ENCODE results near the gene COL10A1. TPM values are rescaled to one million over a fixed set of nuclear protein-coding genes. Genes with fewer than 3 reads are reported as not detected.

COL10A1 gene
- polyA plus RNA-seq, 1 donor (not counting 4 experiments of a cell fraction or from before 2014, with no cell fraction given): not detected

- peaks cover 7 to 11% of the 10 kb centered on the region in 2 experiments for H3K36me3 ChIP-seq (ENCODE audit: control insufficient read depth in 2 of 2, extremely low read depth in 1 of 2, insufficient read depth in 2 of 2, low read length in 2 of 2)
- H3K9me1 ChIP-seq (ENCODE audit: control insufficient read depth, extremely low read depth, insufficient read depth, low read length): no peaks in the 10 kb centered on the region
- H3K27me3 ChIP-seq (ENCODE audit: control insufficient read depth, extremely low read depth, insufficient read depth, low read length): no peaks in the 10 kb centered on the region
- no peak overlapping the region for H3K27ac ChIP-seq (ENCODE audit: control insufficient read depth, insufficient read depth, low read length)
- H3K4me3 ChIP-seq (ENCODE audit: control insufficient read depth in 2 of 3, extremely low read depth in 1 of 3, insufficient read depth in 2 of 3, low read depth in 1 of 3, low read length in 3 of 3): no peak overlapping the region
- DNase-seq (ENCODE audit: low read depth, low spot score) (no peak), FAIRE-seq (peak; percentile 71)
- H3K9ac ChIP-seq (ENCODE audit: control insufficient read depth, extremely low read depth, insufficient read depth, low read length): no peak overlapping the region
- H4K20me1 ChIP-seq (ENCODE audit: control insufficient read depth, extremely low read depth, insufficient read depth, low read length): no peaks in the 10 kb centered on the region
- no peaks in the 10 kb centered on the region for H3K4me1 ChIP-seq (ENCODE audit: control insufficient read depth, extremely low read depth, insufficient read depth, low read length)
- no peak overlapping the region for H2AFZ ChIP-seq (ENCODE audit: control insufficient read depth, low read length)
- TF ChIP-seq CTCF (optimal IDR thresholded peaks at IDR 0.05 in 1 of 3, IDR thresholded peaks at IDR 0.05 in 1 of 3, conservative IDR thresholded peaks at IDR 0.05 in 1 of 3; ENCODE audit: extremely low read depth in 1 of 3, insufficient read depth in 2 of 3, low read length in 3 of 3): peak; percentile 80 to 84 (median 81)
- no peak for TF ChIP-seq EZH2 (IDR thresholded peaks at IDR 0.05; ENCODE audit: low read length)
- no peak overlapping the region for H3K4me2 ChIP-seq (ENCODE audit: control insufficient read depth, extremely low read depth, insufficient read depth, low read depth, low read length)
- dilution Hi-C loops (cut with MboI; ENCODE audit: extremely low pct_ligation_motif_present, low sequenced_read_pairs): no loop called here
- H3K9me3 ChIP-seq (ENCODE audit: control insufficient read depth, low read depth, low read length): no peaks in the 10 kb centered on the region
- H3K79me2 ChIP-seq (ENCODE audit: control insufficient read depth, insufficient read depth, low read length): no peaks in the 10 kb centered on the region
Measured at GRCh38 chr6:116111552-116112528, 14.1 kb downstream of the COL10A1 start.

- no peak overlapping the region for H3K4me3 ChIP-seq (ENCODE audit: control insufficient read depth in 2 of 3, extremely low read depth in 1 of 3, insufficient read depth in 2 of 3, low read depth in 1 of 3, low read length in 3 of 3)
- no peaks in the 10 kb centered on the region for H3K27me3 ChIP-seq (ENCODE audit: control insufficient read depth, extremely low read depth, insufficient read depth, low read length)
- peaks cover 3% of the 10 kb centered on the region for H3K4me1 ChIP-seq (ENCODE audit: control insufficient read depth, extremely low read depth, insufficient read depth, low read length)
- no peaks in the 10 kb centered on the region for H3K9me3 ChIP-seq (ENCODE audit: control insufficient read depth, low read depth, low read length)
- TF ChIP-seq CTCF (optimal IDR thresholded peaks at IDR 0.05 in 1 of 3, IDR thresholded peaks at IDR 0.05 in 1 of 3, conservative IDR thresholded peaks at IDR 0.05 in 1 of 3; ENCODE audit: extremely low read depth in 1 of 3, insufficient read depth in 2 of 3, low read length in 3 of 3) (no peak), EZH2 (IDR thresholded peaks at IDR 0.05; ENCODE audit: low read length) (no peak)
- H3K4me2 ChIP-seq (ENCODE audit: control insufficient read depth, extremely low read depth, insufficient read depth, low read depth, low read length): no peak overlapping the region
- DNase-seq (ENCODE audit: low read depth, low spot score) (no peak), FAIRE-seq (no peak)
- H3K9ac ChIP-seq (ENCODE audit: control insufficient read depth, extremely low read depth, insufficient read depth, low read length): no peak overlapping the region
- H4K20me1 ChIP-seq (ENCODE audit: control insufficient read depth, extremely low read depth, insufficient read depth, low read length): no peaks in the 10 kb centered on the region
- H3K36me3 ChIP-seq (ENCODE audit: control insufficient read depth in 2 of 2, extremely low read depth in 1 of 2, insufficient read depth in 2 of 2, low read length in 2 of 2): peaks cover 6 to 9% of the 10 kb centered on the region in 2 experiments
- H2AFZ ChIP-seq (ENCODE audit: control insufficient read depth, low read length): no peak overlapping the region
- no peaks in the 10 kb centered on the region for H3K9me1 ChIP-seq (ENCODE audit: control insufficient read depth, extremely low read depth, insufficient read depth, low read length)
- dilution Hi-C loops (cut with MboI; ENCODE audit: extremely low pct_ligation_motif_present, low sequenced_read_pairs): no loop called here
- H3K79me2 ChIP-seq (ENCODE audit: control insufficient read depth, insufficient read depth, low read length): peaks cover 2% of the 10 kb centered on the region
- no peak overlapping the region for H3K27ac ChIP-seq (ENCODE audit: control insufficient read depth, insufficient read depth, low read length)
Measured at GRCh38 chr6:116108836-116109235, 17.1 kb downstream of the COL10A1 start.
